Measurements from ENCODE around the gene PEX26.

- TF ChIP-seq, protein P1, sequence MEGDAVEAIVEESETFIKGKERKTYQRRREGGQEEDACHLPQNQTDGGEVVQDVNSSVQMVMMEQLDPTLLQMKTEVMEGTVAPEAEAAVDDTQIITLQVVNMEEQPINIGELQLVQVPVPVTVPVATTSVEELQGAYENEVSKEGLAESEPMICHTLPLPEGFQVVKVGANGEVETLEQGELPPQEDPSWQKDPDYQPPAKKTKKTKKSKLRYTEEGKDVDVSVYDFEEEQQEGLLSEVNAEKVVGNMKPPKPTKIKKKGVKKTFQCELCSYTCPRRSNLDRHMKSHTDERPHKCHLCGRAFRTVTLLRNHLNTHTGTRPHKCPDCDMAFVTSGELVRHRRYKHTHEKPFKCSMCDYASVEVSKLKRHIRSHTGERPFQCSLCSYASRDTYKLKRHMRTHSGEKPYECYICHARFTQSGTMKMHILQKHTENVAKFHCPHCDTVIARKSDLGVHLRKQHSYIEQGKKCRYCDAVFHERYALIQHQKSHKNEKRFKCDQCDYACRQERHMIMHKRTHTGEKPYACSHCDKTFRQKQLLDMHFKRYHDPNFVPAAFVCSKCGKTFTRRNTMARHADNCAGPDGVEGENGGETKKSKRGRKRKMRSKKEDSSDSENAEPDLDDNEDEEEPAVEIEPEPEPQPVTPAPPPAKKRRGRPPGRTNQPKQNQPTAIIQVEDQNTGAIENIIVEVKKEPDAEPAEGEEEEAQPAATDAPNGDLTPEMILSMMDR (optimal IDR thresholded peaks at IDR 0.05 in 1 of 3, IDR thresholded peaks at IDR 0.05 in 1 of 3, conservative IDR thresholded peaks at IDR 0.05 in 1 of 3; ENCODE audit: extremely low read depth in 1 of 3, insufficient read depth in 2 of 3, low read length in 3 of 3), result no peak
- no peak for TF ChIP-seq EZH2 (IDR thresholded peaks at IDR 0.05; ENCODE audit: low read length)
Observed at GRCh38 chr22:18031695-18032454, 45.9 kb upstream of the PEX26 start.

Measured in keratinocyte (primary cell).